GM12872 (cell line): ENCODE results near the gene HHLA2.

ENCODE experiments used
- TF ChIP-seq, protein P1 (sequence below): IDR thresholded peaks from 3 replicates; pipeline ENCODE4 v1.5.1; 2011; ENCODE audit warnings: low read depth, mild to moderate bottlenecking, low read length, moderate library complexity; ENCODE audit not compliant: insufficient read depth

Gene HHLA2

DNA sequence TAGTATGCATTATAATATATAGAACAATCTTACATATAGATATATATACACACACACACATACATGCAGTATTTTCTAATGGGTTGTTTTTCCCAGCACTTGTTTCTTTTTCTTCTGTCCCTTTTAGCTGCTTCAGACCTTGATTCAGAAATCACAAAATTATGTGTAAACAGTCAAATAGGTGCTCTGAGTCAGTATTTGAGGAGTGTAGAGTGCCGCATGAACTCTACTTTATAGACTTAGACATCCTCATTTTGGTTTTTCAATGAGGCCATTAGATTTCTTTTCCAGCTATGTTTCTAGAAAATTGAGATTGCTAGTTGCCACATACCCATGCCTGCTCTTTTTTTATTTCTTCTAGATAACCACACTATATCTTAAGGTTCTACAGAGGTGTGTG lies 58.2 kb downstream of the HHLA2 start:
- TF ChIP-seq, protein P1, sequence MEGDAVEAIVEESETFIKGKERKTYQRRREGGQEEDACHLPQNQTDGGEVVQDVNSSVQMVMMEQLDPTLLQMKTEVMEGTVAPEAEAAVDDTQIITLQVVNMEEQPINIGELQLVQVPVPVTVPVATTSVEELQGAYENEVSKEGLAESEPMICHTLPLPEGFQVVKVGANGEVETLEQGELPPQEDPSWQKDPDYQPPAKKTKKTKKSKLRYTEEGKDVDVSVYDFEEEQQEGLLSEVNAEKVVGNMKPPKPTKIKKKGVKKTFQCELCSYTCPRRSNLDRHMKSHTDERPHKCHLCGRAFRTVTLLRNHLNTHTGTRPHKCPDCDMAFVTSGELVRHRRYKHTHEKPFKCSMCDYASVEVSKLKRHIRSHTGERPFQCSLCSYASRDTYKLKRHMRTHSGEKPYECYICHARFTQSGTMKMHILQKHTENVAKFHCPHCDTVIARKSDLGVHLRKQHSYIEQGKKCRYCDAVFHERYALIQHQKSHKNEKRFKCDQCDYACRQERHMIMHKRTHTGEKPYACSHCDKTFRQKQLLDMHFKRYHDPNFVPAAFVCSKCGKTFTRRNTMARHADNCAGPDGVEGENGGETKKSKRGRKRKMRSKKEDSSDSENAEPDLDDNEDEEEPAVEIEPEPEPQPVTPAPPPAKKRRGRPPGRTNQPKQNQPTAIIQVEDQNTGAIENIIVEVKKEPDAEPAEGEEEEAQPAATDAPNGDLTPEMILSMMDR = no peak

DNA sequence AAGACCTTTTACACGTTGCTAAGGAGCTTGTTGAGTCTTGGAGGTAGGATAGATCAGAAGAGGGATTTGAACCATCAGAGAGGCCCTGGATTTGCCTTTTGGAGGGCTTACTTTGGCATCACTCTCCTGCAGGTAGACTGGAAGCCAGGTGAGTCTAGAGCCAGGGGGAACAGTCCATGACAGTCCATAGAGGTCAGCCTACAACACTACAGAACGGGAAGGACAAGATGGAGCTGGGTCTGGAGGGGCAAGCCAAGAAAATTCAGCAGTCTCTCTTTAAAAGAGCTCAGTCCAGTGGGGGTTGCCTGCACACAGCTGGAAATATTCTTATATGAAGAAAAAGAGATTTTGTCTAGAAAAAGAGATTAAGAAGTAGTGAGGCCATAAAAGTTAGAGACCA lies 60.7 kb downstream of the HHLA2 start:
- TF ChIP-seq, protein P1 = no peak

- TF ChIP-seq, protein P1 = no peak
Observed at GRCh38 chr3:108359011-108359410, 62.7 kb downstream of the HHLA2 start.

DNA sequence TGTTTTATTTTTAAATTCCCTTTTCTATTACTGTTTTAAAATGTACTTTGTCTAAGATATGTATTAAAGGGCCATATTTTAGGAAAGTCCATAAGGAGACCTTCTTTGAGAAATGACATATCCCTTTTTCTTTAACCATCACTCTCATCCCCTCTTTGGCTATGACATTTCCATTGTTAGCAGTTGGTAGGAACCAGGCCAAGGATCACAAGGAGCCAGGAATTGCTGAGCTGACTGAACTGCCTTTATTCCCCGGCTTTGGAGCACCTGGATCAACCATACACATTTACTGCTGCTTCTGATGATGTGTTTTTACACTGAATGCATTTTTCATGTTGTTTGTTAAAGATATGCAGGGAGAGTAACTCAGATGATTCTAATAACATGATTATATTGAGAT lies 79.7 kb downstream of the HHLA2 start:
- TF ChIP-seq, protein P1 = no peak

- TF ChIP-seq, protein P1 = no peak
Observed at GRCh38 chr3:108377384-108377783, 81.0 kb downstream of the HHLA2 start.

GRCh38 chr3:108378153-108378951 lies 82.0 kb downstream of the HHLA2 start:
- TF ChIP-seq, protein P1 = no peak

GRCh38 chr3:108380128-108380795 lies 83.9 kb downstream of the HHLA2 start:
- TF ChIP-seq, protein P1 = no peak
